Smooth muscle cell (in vitro differentiated cells): ENCODE data around the gene UBAC1. TPM values are rescaled to one million over a fixed set of nuclear protein-coding genes. Genes with fewer than 3 reads are reported as not detected.

Source experiments
- DNase-seq: peaks from one replicate; lab custom pipeline; 2025; ENCODE audit not compliant: unreplicated experiment; lab: John Stamatoyannopoulos, UW
- H2AFZ ChIP-seq: fragments of 200-600 bp; sonication (generic); 2 replicates; pipeline ENCODE4 v1.6.0; 2016; ENCODE audit warnings: antibody characterized with exemption, low read depth, mild to moderate bottlenecking
- H3F3A ChIP-seq: fragments of 200-600 bp; sonication (generic); 2 replicates; pipeline ENCODE4 v1.6.0; 2017; ENCODE audit warnings: antibody characterized with exemption, low read depth
- H3K27ac ChIP-seq: fragments of 200-600 bp; sonication (generic); 2 replicates; pipeline ENCODE4 v1.5.1; 2016; ENCODE audit warnings: low read depth, mild to moderate bottlenecking
- H3K27me3 ChIP-seq: fragments of 200-600 bp; sonication (generic); 2 replicates; pipeline ENCODE4 v1.6.1; 2016; ENCODE audit warnings: low read depth, mild to moderate bottlenecking
- H3K36me3 ChIP-seq: fragments of 200-600 bp; sonication (generic); 2 replicates; pipeline ENCODE4 v1.5.1; 2016; ENCODE audit warnings: low read depth
- H3K4me1 ChIP-seq: fragments of 200-600 bp; sonication (generic); 2 replicates; pipeline ENCODE4 v1.5.1; 2016; ENCODE audit warnings: low read depth
- H3K4me2 ChIP-seq: fragments of 200-600 bp; sonication (generic); 2 replicates; pipeline ENCODE4 v1.6.0; 2016; ENCODE audit warnings: mild to moderate bottlenecking
- H3K4me3 ChIP-seq: fragments of 200-600 bp; sonication (generic); 2 replicates; pipeline ENCODE4 v1.5.1; 2016; ENCODE audit warnings: mild to moderate bottlenecking
- H3K79me2 ChIP-seq: fragments of 200-600 bp; sonication (generic); 2 replicates; pipeline ENCODE4 v1.6.0; 2016; ENCODE audit warnings: low read depth, mild to moderate bottlenecking
- H3K9ac ChIP-seq: fragments of 200-600 bp; sonication (generic); 2 replicates; pipeline ENCODE4 v1.6.0; 2016; ENCODE audit warnings: low read depth
- H3K9me3 ChIP-seq: fragments of 200-600 bp; sonication (generic); replicated peaks from 2 replicates; pipeline ENCODE4 v1.5.1; 2016; ENCODE audit warnings: low read depth
- H4K20me1 ChIP-seq: fragments of 200-600 bp; sonication (generic); 2 replicates; pipeline ENCODE4 v1.6.0; 2016; ENCODE audit warnings: low read depth
- CTCF ChIP-seq: fragments of 200-600 bp; sonication (generic); IDR thresholded peaks from 2 replicates; pipeline ENCODE4 v1.5.1; 2017; ENCODE audit warnings: borderline replicate concordance, mild to moderate bottlenecking, antibody characterized with exemption; ENCODE audit not compliant: insufficient read depth, poor library complexity, severe bottlenecking
- WGBS: methylation state at CpG from one replicate; pipeline ENCODE4 v1.1.7; 2016; ENCODE audit warnings: low lambda C conversion rate; 5-methylcytosine and 5-hydroxymethylcytosine counted together
- polyA plus RNA-seq: library from polyadenylated mRNA; unstranded; fragments of >200 nt; fragmentation: Nextera tagmentation; extraction: Ambion mirVana; gene quantifications from 2 replicates; pipeline ENCODE4 v1.2.1, GENCODE V29; 2016
- total RNA-seq: library from RNA; depleted of rRNA; stranded (reverse); fragments of >200 nt; gene quantifications from 2 replicates; pipeline ENCODE4 v1.2.3, GENCODE V29; 2014

The UBAC1 gene
- total and polyA plus RNA-seq, 2 experiments from 2014 or later = 35.3 to 43.5 TPM

GRCh38 chr9:136002881-136003280 lies 41.7 kb upstream of the UBAC1 start:
- DNase-seq = no peak
- no peaks in the 10 kb centered on the region for H3K79me2 ChIP-seq

GRCh38 chr9:136002215-136002614 lies 41.0 kb upstream of the UBAC1 start:
- H3K36me3 ChIP-seq = no peaks in the 10 kb centered on the region
- no peak for TF ChIP-seq CTCF
- H3K9me3 ChIP-seq = no peaks in the 10 kb centered on the region
- DNase-seq = no peak
- 97% methylated on average over 11 of the region's 11 CpGs for WGBS
- H3K27ac ChIP-seq = no peak overlapping the region
- H3K79me2 ChIP-seq = no peaks in the 10 kb centered on the region
- H3K27me3 ChIP-seq = no peaks in the 10 kb centered on the region
- no peak overlapping the region for H3K4me3 ChIP-seq
- no peak overlapping the region for H2AFZ ChIP-seq
- H4K20me1 ChIP-seq = peaks cover 5% of the 10 kb centered on the region
- no peaks in the 10 kb centered on the region for H3F3A ChIP-seq
- H3K4me2 ChIP-seq = no peak overlapping the region
- H3K4me1 ChIP-seq = peaks cover 42% of the 10 kb centered on the region
- H3K9ac ChIP-seq = no peak overlapping the region

More at GRCh38 chr9:136002881-136003280, 41.7 kb upstream of the UBAC1 start:
- Histone ChIP-seq H3K27ac (no peak overlapping the region), H3K4me2 (no peak overlapping the region), H4K20me1 (peaks cover 8% of the 10 kb centered on the region), H3K9ac (no peak overlapping the region), H3F3A (no peaks in the 10 kb centered on the region), H3K9me3 (no peaks in the 10 kb centered on the region), H3K4me3 (no peak overlapping the region), H3K36me3 (no peaks in the 10 kb centered on the region), H2AFZ (no peak overlapping the region), H3K27me3 (no peaks in the 10 kb centered on the region), H3K4me1 (peaks cover 44% of the 10 kb centered on the region)
- WGBS = 59% methylated on average over 10 of the region's 10 CpGs
- no peak for TF ChIP-seq CTCF

- Histone ChIP-seq H3F3A (no peaks in the 10 kb centered on the region), H2AFZ (no peak overlapping the region), H4K20me1 (peaks cover 2% of the 10 kb centered on the region), H3K9ac (no peak overlapping the region), H3K4me3 (no peak overlapping the region), H3K4me1 (peaks cover 35% of the 10 kb centered on the region), H3K4me2 (no peak overlapping the region), H3K36me3 (no peaks in the 10 kb centered on the region), H3K27ac (no peak overlapping the region), H3K27me3 (no peaks in the 10 kb centered on the region), H3K9me3 (no peaks in the 10 kb centered on the region), H3K79me2 (no peaks in the 10 kb centered on the region)
- no peak for TF ChIP-seq CTCF
- 47% methylated on average over 18 of the region's 18 CpGs for WGBS
- no peak for DNase-seq
Measured at GRCh38 chr9:136001231-136001630, 40.1 kb upstream of the UBAC1 start.

GRCh38 chr9:135998410-135999071 lies 37.4 kb upstream of the UBAC1 start:
- Histone ChIP-seq H3K27me3 (no peaks in the 10 kb centered on the region), H4K20me1 (no peaks in the 10 kb centered on the region), H2AFZ (no peak overlapping the region), H3K9me3 (no peaks in the 10 kb centered on the region), H3K4me2 (no peak overlapping the region), H3F3A (no peaks in the 10 kb centered on the region), H3K4me3 (no peak overlapping the region), H3K27ac (no peak overlapping the region), H3K36me3 (no peaks in the 10 kb centered on the region), H3K79me2 (no peaks in the 10 kb centered on the region), H3K9ac (no peak overlapping the region), H3K4me1 (peaks cover 20% of the 10 kb centered on the region)
- 90% methylated on average over 16 of the region's 16 CpGs for whole genome bisulfite sequencing
- no peak for DNase-seq
- no peak for TF ChIP-seq CTCF
